Measurements from ENCODE around the gene ALMS1. TPM values are rescaled to one million over a fixed set of nuclear protein-coding genes. Genes with fewer than 3 reads are reported as not detected.
A peak's percentile ranks its signal among the peaks of the same experiment; 100 is the strongest.
"Not testable (repeated sequence)": the region's sequence is repeated elsewhere in the genome, so short reads cannot be mapped to it uniquely, and the experiment has no call there.

ALMS1 gene
- polyA plus RNA-seq, 1 of the 3 experiments (the other 2 are of a cell fraction): 7.0 TPM

DNA sequence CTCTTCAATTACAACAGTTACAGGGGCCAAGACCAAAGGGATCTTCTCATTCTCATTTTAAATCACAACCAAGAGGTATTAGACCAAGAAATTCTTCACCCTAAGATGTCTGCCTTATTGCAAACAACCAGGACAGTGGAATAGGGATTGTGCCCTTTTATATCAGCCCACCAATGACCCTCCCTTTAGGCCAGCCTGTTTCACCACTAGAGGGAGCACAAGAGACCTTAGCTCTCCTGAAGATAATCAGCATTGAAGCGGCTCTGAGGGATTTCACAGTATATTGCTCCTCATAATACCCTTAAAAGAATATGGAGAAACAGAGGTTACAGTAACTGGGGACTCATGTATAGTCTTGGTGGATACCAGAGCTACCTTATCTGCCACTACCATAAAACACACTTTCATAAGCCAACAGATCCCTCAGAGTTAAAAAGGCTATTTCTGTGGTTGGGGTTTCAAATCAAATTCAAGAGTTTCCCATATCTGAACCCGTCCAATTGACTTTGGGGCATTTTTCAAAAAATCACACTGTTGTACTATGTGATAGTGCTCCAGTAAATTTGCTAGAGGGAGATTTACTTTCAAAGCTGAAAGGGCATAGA lies 245.1 kb downstream of the ALMS1 start:
- H3K4me2 ChIP-seq; H3K27ac ChIP-seq (ENCODE audit: low read depth in 2 of 2, low read length in 1 of 2); DNase-seq; H3K36me3 ChIP-seq (replicated peaks in 1 of 2; ENCODE audit: control insufficient read depth in 1 of 2, insufficient read depth in 2 of 2, low read length in 1 of 2); POLR2A ChIA-PET; H3K9ac ChIP-seq; H3K79me2 ChIP-seq (ENCODE audit: insufficient read depth); H3K9me3 ChIP-seq; H3K9me2 ChIP-seq; H3F3A ChIP-seq (replicated peaks; ENCODE audit: insufficient read depth); H3K4me1 ChIP-seq (ENCODE audit: control insufficient read depth in 1 of 2, insufficient read depth in 2 of 2, low read depth in 1 of 2, low read length in 1 of 2); H4K20me1 ChIP-seq (ENCODE audit: insufficient read depth); H2AFZ ChIP-seq (ENCODE audit: low read depth); H3K27me3 ChIP-seq (ENCODE audit: insufficient read depth); H3K4me3 ChIP-seq (ENCODE audit: low read depth in 2 of 2, low read length in 1 of 2): not testable (repeated sequence)
- CTCF ChIA-PET: interaction anchor here (1.3 kb wide), 1 partner anchor 25 kb away, joined by 3 read pairs; no protein-coding TSS in a partner anchor
- 21% methylated on average over 2 of the region's 2 CpGs for WGBS (ENCODE audit: low lambda C conversion rate)
- TF ChIP-seq, protein P1, sequence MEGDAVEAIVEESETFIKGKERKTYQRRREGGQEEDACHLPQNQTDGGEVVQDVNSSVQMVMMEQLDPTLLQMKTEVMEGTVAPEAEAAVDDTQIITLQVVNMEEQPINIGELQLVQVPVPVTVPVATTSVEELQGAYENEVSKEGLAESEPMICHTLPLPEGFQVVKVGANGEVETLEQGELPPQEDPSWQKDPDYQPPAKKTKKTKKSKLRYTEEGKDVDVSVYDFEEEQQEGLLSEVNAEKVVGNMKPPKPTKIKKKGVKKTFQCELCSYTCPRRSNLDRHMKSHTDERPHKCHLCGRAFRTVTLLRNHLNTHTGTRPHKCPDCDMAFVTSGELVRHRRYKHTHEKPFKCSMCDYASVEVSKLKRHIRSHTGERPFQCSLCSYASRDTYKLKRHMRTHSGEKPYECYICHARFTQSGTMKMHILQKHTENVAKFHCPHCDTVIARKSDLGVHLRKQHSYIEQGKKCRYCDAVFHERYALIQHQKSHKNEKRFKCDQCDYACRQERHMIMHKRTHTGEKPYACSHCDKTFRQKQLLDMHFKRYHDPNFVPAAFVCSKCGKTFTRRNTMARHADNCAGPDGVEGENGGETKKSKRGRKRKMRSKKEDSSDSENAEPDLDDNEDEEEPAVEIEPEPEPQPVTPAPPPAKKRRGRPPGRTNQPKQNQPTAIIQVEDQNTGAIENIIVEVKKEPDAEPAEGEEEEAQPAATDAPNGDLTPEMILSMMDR (IDR thresholded peaks at IDR 0.05): peak; percentile 46
- peak; percentile 13; the same call in 1 of the 2 replicates for TF ChIP-seq RAD21 (IDR thresholded peaks at IDR 0.05; ENCODE audit: low read length)

- DNase-seq, CTCF ChIA-PET, POLR2A ChIA-PET: not testable (repeated sequence)
These were observed 251.3 kb downstream of the ALMS1 start for GRCh38 chr2:73636977-73637376.

DNA sequence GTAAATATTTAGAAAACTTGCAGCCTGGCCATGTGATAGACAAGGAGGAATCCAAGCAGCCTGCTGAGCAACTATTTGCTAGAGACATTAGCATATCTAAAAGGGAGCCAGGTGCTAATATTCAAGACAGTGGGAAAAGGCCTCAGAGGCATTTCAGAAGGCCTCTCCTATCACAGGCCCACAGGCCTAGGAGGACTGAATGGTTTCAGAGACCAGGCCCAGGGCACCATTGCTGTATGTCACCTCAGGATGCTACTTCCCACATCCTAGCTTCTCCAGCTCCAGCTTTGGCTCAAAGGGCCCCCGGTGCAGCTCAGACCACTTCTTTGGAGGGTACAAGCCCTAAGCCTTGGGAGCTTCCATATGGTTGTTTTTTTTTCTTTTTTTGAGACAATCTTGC lies 252.8 kb downstream of the ALMS1 start:
- 57% methylated on average over 1 of the region's 1 CpG for WGBS (ENCODE audit: low lambda C conversion rate)
- no peak overlapping the region for H3K27ac ChIP-seq (ENCODE audit: low read depth in 2 of 2, low read length in 1 of 2)
- H3K4me1 ChIP-seq (ENCODE audit: control insufficient read depth in 1 of 2, insufficient read depth in 2 of 2, low read depth in 1 of 2, low read length in 1 of 2): no peaks in the 10 kb centered on the region
- no peak for DNase-seq
- H4K20me1 ChIP-seq (ENCODE audit: insufficient read depth): no peaks in the 10 kb centered on the region
- no peaks in the 10 kb centered on the region for H3K79me2 ChIP-seq (ENCODE audit: insufficient read depth)
- no peaks in the 10 kb centered on the region for H3K27me3 ChIP-seq (ENCODE audit: insufficient read depth)
- H3F3A ChIP-seq (replicated peaks; ENCODE audit: insufficient read depth): no peaks in the 10 kb centered on the region
- H3K9me3 ChIP-seq: no peaks in the 10 kb centered on the region
- H3K4me2 ChIP-seq: no peak overlapping the region
- H3K9ac ChIP-seq: no peak overlapping the region
- ChIA-PET POLR2A (no interaction called here), CTCF (no interaction called here)
- H3K9me2 ChIP-seq: no peaks in the 10 kb centered on the region
- no peak overlapping the region for H2AFZ ChIP-seq (ENCODE audit: low read depth)
- H3K36me3 ChIP-seq (replicated peaks in 1 of 2; ENCODE audit: control insufficient read depth in 1 of 2, insufficient read depth in 2 of 2, low read length in 1 of 2): no peaks in the 10 kb centered on the region
- no peak overlapping the region for H3K4me3 ChIP-seq (ENCODE audit: low read depth in 2 of 2, low read length in 1 of 2)
- TF ChIP-seq MXI1 (IDR thresholded peaks at IDR 0.05; ENCODE audit: low read depth, low read length): no peak
- TF ChIP-seq, protein P2, sequence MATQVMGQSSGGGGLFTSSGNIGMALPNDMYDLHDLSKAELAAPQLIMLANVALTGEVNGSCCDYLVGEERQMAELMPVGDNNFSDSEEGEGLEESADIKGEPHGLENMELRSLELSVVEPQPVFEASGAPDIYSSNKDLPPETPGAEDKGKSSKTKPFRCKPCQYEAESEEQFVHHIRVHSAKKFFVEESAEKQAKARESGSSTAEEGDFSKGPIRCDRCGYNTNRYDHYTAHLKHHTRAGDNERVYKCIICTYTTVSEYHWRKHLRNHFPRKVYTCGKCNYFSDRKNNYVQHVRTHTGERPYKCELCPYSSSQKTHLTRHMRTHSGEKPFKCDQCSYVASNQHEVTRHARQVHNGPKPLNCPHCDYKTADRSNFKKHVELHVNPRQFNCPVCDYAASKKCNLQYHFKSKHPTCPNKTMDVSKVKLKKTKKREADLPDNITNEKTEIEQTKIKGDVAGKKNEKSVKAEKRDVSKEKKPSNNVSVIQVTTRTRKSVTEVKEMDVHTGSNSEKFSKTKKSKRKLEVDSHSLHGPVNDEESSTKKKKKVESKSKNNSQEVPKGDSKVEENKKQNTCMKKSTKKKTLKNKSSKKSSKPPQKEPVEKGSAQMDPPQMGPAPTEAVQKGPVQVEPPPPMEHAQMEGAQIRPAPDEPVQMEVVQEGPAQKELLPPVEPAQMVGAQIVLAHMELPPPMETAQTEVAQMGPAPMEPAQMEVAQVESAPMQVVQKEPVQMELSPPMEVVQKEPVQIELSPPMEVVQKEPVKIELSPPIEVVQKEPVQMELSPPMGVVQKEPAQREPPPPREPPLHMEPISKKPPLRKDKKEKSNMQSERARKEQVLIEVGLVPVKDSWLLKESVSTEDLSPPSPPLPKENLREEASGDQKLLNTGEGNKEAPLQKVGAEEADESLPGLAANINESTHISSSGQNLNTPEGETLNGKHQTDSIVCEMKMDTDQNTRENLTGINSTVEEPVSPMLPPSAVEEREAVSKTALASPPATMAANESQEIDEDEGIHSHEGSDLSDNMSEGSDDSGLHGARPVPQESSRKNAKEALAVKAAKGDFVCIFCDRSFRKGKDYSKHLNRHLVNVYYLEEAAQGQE (IDR thresholded peaks at IDR 0.05; ENCODE audit: low read depth, low read length): no peak
- TF ChIP-seq POLR2AphosphoS5 (IDR thresholded peaks at IDR 0.05; ENCODE audit: low read depth, low read length): no peak
- no peak for TF ChIP-seq MAX (IDR thresholded peaks at IDR 0.05; ENCODE audit: low read depth)
- no peak for TF ChIP-seq MEF2A (IDR thresholded peaks at IDR 0.05; ENCODE audit: borderline replicate concordance, low read depth)
- no peak for TF ChIP-seq TCF12 (IDR thresholded peaks at IDR 0.05)
- TF ChIP-seq SMC3 (IDR thresholded peaks at IDR 0.05; ENCODE audit: low read depth, low read length): no peak
- no peak for TF ChIP-seq IRF3 (IDR thresholded peaks at IDR 0.05; ENCODE audit: low read depth, low read length)
- no peak for TF ChIP-seq PBX3 (IDR thresholded peaks at IDR 0.05)
- TF ChIP-seq JUND (IDR thresholded peaks at IDR 0.05): no peak
- TF ChIP-seq ELF1 (IDR thresholded peaks at IDR 0.05): no peak
- TF ChIP-seq RCOR1 (IDR thresholded peaks at IDR 0.05; ENCODE audit: low read length): no peak
- TF ChIP-seq NFIC (IDR thresholded peaks at IDR 0.05; ENCODE audit: borderline replicate concordance): no peak

More at GRCh38 chr2:73636977-73637376, 251.3 kb downstream of the ALMS1 start:
- H3K9ac ChIP-seq; H2AFZ ChIP-seq (ENCODE audit: low read depth); H3K9me3 ChIP-seq; H3K36me3 ChIP-seq (replicated peaks in 1 of 2; ENCODE audit: control insufficient read depth in 1 of 2, insufficient read depth in 2 of 2, low read length in 1 of 2); H3K27me3 ChIP-seq (ENCODE audit: insufficient read depth); H3K4me1 ChIP-seq (ENCODE audit: control insufficient read depth in 1 of 2, insufficient read depth in 2 of 2, low read depth in 1 of 2, low read length in 1 of 2); H3K9me2 ChIP-seq; H4K20me1 ChIP-seq (ENCODE audit: insufficient read depth); H3K4me2 ChIP-seq; H3K27ac ChIP-seq (ENCODE audit: low read depth in 2 of 2, low read length in 1 of 2); H3F3A ChIP-seq (replicated peaks; ENCODE audit: insufficient read depth); H3K4me3 ChIP-seq (ENCODE audit: low read depth in 2 of 2, low read length in 1 of 2); H3K79me2 ChIP-seq (ENCODE audit: insufficient read depth): not testable (repeated sequence)
